ENCODE data around the gene VAV3. TPM values are rescaled to one million over a fixed set of nuclear protein-coding genes. Genes with fewer than 3 reads are reported as not detected.
A peak's percentile ranks its signal among the peaks of the same experiment; 100 is the strongest.
"Not testable (repeated sequence)": the region's sequence is repeated elsewhere in the genome, so short reads cannot be mapped to it uniquely, and the experiment has no call there.

VAV3 gene
- total RNA-seq, 1 donor from 2014 or later = 0.12 TPM

DNA sequence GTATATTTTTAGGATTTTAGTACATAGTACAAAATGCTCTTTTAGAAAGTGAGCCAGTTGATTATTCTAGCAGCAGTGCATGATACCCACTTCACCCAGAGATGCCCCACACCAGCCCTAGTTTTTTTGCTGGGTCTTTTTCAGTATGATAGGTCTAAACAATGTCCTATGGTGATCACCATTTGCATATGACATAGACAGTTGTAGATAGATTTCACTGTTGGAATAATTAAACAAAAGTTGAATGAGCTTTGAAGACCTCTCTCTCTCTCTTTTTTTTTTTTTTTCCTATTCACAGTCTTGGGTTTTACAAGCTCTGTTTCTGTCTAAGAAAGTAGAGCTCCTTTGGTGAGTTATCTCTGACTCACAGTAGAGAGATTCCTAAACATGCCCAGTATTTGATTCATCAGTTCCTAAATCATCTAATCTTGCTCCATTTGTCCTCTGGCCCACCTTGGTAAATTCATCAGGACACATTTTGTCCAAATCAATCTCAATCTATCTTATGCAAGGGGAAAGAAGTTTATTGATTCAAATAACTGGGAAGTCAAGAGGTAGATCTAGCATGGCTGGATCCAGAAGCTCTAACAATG, 44.7 kb upstream of the VAV3 start:
- Mint-ChIP-seq H3K9me3 (ENCODE audit: low read depth) (no peaks in the 10 kb centered on the region), H3K36me3 (ENCODE audit: low read depth) (no peaks in the 10 kb centered on the region), H3K27me3 (ENCODE audit: low read depth) (peaks cover 3% of the 10 kb centered on the region), H3K27ac (ENCODE audit: unreplicated experiment) (no peak overlapping the region), H3K4me1 (ENCODE audit: low read depth) (peaks cover 3% of the 10 kb centered on the region), H3K4me3 (ENCODE audit: unreplicated experiment) (no peak overlapping the region)
- no peak for DNase-seq (ENCODE audit: low spot score)
- TF ChIP-seq, protein P1, sequence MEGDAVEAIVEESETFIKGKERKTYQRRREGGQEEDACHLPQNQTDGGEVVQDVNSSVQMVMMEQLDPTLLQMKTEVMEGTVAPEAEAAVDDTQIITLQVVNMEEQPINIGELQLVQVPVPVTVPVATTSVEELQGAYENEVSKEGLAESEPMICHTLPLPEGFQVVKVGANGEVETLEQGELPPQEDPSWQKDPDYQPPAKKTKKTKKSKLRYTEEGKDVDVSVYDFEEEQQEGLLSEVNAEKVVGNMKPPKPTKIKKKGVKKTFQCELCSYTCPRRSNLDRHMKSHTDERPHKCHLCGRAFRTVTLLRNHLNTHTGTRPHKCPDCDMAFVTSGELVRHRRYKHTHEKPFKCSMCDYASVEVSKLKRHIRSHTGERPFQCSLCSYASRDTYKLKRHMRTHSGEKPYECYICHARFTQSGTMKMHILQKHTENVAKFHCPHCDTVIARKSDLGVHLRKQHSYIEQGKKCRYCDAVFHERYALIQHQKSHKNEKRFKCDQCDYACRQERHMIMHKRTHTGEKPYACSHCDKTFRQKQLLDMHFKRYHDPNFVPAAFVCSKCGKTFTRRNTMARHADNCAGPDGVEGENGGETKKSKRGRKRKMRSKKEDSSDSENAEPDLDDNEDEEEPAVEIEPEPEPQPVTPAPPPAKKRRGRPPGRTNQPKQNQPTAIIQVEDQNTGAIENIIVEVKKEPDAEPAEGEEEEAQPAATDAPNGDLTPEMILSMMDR (IDR thresholded peaks at IDR 0.05) = no peak

DNA sequence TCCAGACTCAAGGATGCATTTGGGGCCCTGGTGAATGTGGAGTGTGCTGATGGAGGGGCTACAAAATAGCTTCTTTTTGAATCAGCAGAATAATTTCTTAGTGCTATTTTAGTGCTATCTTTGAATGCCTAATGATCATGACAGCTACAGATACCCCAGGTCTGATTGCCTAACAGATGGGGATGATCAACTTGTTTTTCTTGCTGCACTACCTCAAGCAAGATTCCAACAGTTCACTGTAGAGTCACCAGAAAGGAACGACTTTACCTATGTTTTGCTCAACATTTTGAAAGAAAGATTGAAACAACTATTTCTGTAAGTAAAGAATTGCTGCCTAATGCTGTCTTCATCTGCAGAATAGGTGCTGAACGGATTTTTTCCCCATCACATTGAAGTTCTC, 42.6 kb upstream of the VAV3 start:
- no peak overlapping the region for H3K4me3 Mint-ChIP-seq (ENCODE audit: unreplicated experiment)
- no peaks in the 10 kb centered on the region for H3K36me3 Mint-ChIP-seq (ENCODE audit: low read depth)
- TF ChIP-seq, protein P1 (IDR thresholded peaks at IDR 0.05) = no peak
- no peak overlapping the region for H3K27ac Mint-ChIP-seq (ENCODE audit: unreplicated experiment)
- H3K4me1 Mint-ChIP-seq (ENCODE audit: low read depth) = peaks cover 3% of the 10 kb centered on the region
- H3K9me3 Mint-ChIP-seq (ENCODE audit: low read depth) = no peaks in the 10 kb centered on the region
- no peaks in the 10 kb centered on the region for H3K27me3 Mint-ChIP-seq (ENCODE audit: low read depth)
- DNase-seq (ENCODE audit: low spot score) = no peak

DNA sequence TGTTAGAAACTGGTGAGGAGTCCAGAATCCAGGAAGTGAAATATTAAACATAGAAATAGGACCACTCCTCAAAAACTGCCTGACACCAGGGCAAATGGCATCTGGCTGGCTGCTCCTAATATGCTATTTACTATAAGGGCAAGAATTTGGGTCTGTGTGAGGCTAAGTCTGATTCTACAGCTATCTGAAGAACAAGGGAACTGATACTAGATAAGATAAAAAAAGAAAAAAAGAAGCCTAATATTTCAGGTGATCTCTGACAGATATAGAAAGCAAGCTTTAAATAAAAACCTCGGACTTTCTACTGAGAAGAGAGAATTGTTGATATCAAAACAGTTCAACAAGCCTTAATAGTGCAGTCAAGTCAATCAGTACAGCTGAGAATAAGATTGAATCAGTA, 42.1 kb upstream of the VAV3 start:
- H3K36me3 Mint-ChIP-seq (ENCODE audit: low read depth) = no peaks in the 10 kb centered on the region
- no peaks in the 10 kb centered on the region for H3K9me3 Mint-ChIP-seq (ENCODE audit: low read depth)
- no peak overlapping the region for H3K4me3 Mint-ChIP-seq (ENCODE audit: unreplicated experiment)
- DNase-seq (ENCODE audit: low spot score) = no peak
- no peaks in the 10 kb centered on the region for H3K27me3 Mint-ChIP-seq (ENCODE audit: low read depth)
- TF ChIP-seq, protein P1 (IDR thresholded peaks at IDR 0.05) = no peak
- H3K4me1 Mint-ChIP-seq (ENCODE audit: low read depth) = peaks cover 3% of the 10 kb centered on the region
- H3K27ac Mint-ChIP-seq (ENCODE audit: unreplicated experiment) = no peak overlapping the region

DNA sequence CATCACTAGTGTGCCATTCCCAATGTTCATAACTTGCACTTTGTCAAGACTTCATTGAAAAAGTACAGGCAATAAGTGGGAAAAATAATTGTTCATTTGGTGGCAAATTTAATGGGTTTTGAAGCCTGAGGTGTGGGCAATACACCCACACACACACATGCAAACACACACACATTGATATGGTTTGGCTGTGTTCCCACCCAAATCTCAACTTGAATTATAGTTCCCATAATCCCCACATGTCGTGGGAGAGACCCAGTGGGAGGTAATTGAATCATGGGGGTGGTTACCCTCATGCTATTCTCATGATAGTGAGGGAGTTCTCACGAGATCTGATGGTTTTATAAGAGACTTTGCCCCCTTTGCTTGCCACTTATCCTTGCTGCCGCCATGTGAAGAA, 39.9 kb upstream of the VAV3 start:
- DNase-seq (ENCODE audit: low spot score); H3K4me3 Mint-ChIP-seq (ENCODE audit: unreplicated experiment); H3K27ac Mint-ChIP-seq (ENCODE audit: unreplicated experiment); H3K9me3 Mint-ChIP-seq (ENCODE audit: low read depth); H3K36me3 Mint-ChIP-seq (ENCODE audit: low read depth); H3K27me3 Mint-ChIP-seq (ENCODE audit: low read depth): not testable (repeated sequence)
- peaks cover 12% of the 10 kb centered on the region for H3K4me1 Mint-ChIP-seq (ENCODE audit: low read depth)

DNA sequence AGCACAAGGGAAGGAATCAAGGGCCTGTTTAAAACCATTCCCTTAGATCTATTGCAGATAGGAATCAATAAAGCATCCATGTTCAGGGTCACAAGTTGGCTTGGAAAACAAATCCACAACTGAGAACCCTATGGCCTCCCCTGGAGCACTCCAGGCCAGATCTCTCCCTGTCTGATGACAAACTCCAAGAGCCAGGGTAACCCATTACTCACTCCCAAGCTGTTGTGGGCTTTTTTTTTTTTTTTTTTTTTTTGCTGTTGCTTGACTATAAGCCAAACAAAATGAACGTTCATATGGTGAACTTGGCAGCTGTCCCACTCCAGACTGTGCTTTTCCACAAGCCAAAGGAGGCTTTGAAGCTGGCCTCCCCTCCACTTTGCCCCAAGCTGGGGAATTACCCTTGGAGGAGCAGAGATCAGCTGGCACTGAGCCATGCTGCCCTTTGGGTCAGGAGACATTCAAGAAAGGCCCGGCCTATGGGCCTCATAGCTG, 35.7 kb upstream of the VAV3 start:
- no peaks in the 10 kb centered on the region for H3K36me3 Mint-ChIP-seq (ENCODE audit: low read depth)
- peaks cover 4% of the 10 kb centered on the region for H3K27me3 Mint-ChIP-seq (ENCODE audit: low read depth)
- H3K27ac Mint-ChIP-seq (ENCODE audit: unreplicated experiment) = peak overlapping the region; percentile 33
- peaks cover 10% of the 10 kb centered on the region for H3K4me1 Mint-ChIP-seq (ENCODE audit: low read depth)
- H3K9me3 Mint-ChIP-seq (ENCODE audit: low read depth) = no peaks in the 10 kb centered on the region
- H3K4me3 Mint-ChIP-seq (ENCODE audit: unreplicated experiment) = no peak overlapping the region
- DNase-seq (ENCODE audit: low spot score) = no peak
- TF ChIP-seq, protein P1 (IDR thresholded peaks at IDR 0.05) = no peak

GRCh38 chr1:108000184-108000583, 35.2 kb upstream of the VAV3 start:
- no peaks in the 10 kb centered on the region for H3K9me3 Mint-ChIP-seq (ENCODE audit: low read depth)
- TF ChIP-seq, protein P1 (IDR thresholded peaks at IDR 0.05) = no peak
- H3K36me3 Mint-ChIP-seq (ENCODE audit: low read depth) = no peaks in the 10 kb centered on the region
- peaks cover 10% of the 10 kb centered on the region for H3K4me1 Mint-ChIP-seq (ENCODE audit: low read depth)
- H3K27me3 Mint-ChIP-seq (ENCODE audit: low read depth) = peaks cover 6% of the 10 kb centered on the region
- H3K27ac Mint-ChIP-seq (ENCODE audit: unreplicated experiment) = peak overlapping the region; percentile 33
- no peak overlapping the region for H3K4me3 Mint-ChIP-seq (ENCODE audit: unreplicated experiment)
- DNase-seq (ENCODE audit: low spot score) = no peak
